CD8-positive, alpha-beta memory T cell (primary cell): Measurements from ENCODE around the gene OS9. TPM values are rescaled to one million over a fixed set of nuclear protein-coding genes. Genes with fewer than 3 reads are reported as not detected.

Experiments
- CTCF ChIA-PET: fragments of 350-600 bp; sonication (Branson Sonifier 250); formaldehyde crosslinking; loops from one replicate; lab custom pipeline; 2021; ENCODE audit warnings: antibody characterized with exemption; lab: Charles Lee
- POLR2A ChIA-PET: fragments of 350-600 bp; sonication (Branson Sonifier 250); formaldehyde crosslinking; loops from one replicate; lab custom pipeline; 2021; ENCODE audit warnings: antibody characterized with exemption; lab: Charles Lee
- DNase-seq, 5 donors: peaks; one replicate each; pipeline versions ENCODE4 v3.0.0 to v3.0.0-alpha.2; 2020 to 2022; ENCODE audit warnings: mixed read lengths in 1 of 5
- H3K27ac ChIP-seq: one replicate; pipeline ENCODE4 v1.7.0; 2013; ENCODE audit warnings: low read depth, mild to moderate bottlenecking, low read length, moderate library complexity
- H3K27me3 ChIP-seq: 2 replicates; pipeline ENCODE4 v1.7.0; 2013; ENCODE audit warnings: low read length, mild to moderate bottlenecking; ENCODE audit not compliant: insufficient read depth, poor library complexity, severe bottlenecking
- H3K36me3 ChIP-seq: 2 replicates; pipeline ENCODE4 v1.7.0; 2013; ENCODE audit warnings: mild to moderate bottlenecking, low read length, moderate library complexity; ENCODE audit not compliant: insufficient read depth
- H3K4me1 ChIP-seq: 2 replicates; pipeline ENCODE4 v1.7.0; 2013; ENCODE audit warnings: mild to moderate bottlenecking, low read length, moderate library complexity; ENCODE audit not compliant: insufficient read depth
- H3K4me3 ChIP-seq: 2 replicates; pipeline ENCODE4 v1.7.0; 2013; ENCODE audit warnings: mild to moderate bottlenecking, low read length
- H3K9me3 ChIP-seq: 2 replicates; pipeline ENCODE4 v1.7.0; 2013; ENCODE audit warnings: mild to moderate bottlenecking, low read length
- H3K27ac Mint-ChIP-seq, 8 donors: one replicate each; pipeline ENCODE4 v1.8.0; 2020 to 2021; ENCODE audit warnings: mixed read lengths in 8 of 8, mild to moderate bottlenecking in 6 of 8, inconsistent platforms in 3 of 8, moderate library complexity in 3 of 8
- H3K27me3 Mint-ChIP-seq, 2 donors: one replicate each; pipeline ENCODE4 v1.8.0; 2020 to 2021; ENCODE audit warnings: mixed read lengths in 2 of 2, mild to moderate bottlenecking in 1 of 2, moderate library complexity in 1 of 2
- H3K36me3 Mint-ChIP-seq, 3 donors: one replicate each; pipeline ENCODE4 v1.8.0; 2020 to 2021; ENCODE audit warnings: mixed read lengths in 3 of 3, inconsistent platforms in 1 of 3, mild to moderate bottlenecking in 1 of 3
- H3K4me1 Mint-ChIP-seq, 3 donors: one replicate each; pipeline ENCODE4 v1.8.0; 2020 to 2021; ENCODE audit warnings: mixed read lengths in 3 of 3, inconsistent platforms in 1 of 3, mild to moderate bottlenecking in 1 of 3
- H3K4me3 Mint-ChIP-seq, 7 donors: one replicate each; pipeline ENCODE4 v1.8.0; 2020 to 2021; ENCODE audit warnings: mixed read lengths in 7 of 7, mild to moderate bottlenecking in 6 of 7, moderate library complexity in 4 of 7, inconsistent platforms in 2 of 7
- H3K9me3 Mint-ChIP-seq, 5 donors: one replicate each; pipeline ENCODE4 v1.8.0; 2020 to 2022; ENCODE audit warnings: mixed read lengths in 5 of 5, mild to moderate bottlenecking in 3 of 5, moderate library complexity in 2 of 5, inconsistent platforms in 1 of 5
- polyA plus RNA-seq: library from polyadenylated mRNA; unstranded; fragments of 300-500 nt; fragmentation: Illumina TruSeq; gene quantifications from one replicate; pipeline ENCODE4 v1.2.3, GENCODE V29; 2021
- total RNA-seq, 2 experiments: library from RNA; stranded (reverse); gene quantifications; one replicate each; pipeline ENCODE4 v1.2.3, GENCODE V29; 2021

OS9 gene
- total and polyA plus RNA-seq, 3 experiments from 2014 or later = 86.9 to 103 (median 96.8) TPM

DNA sequence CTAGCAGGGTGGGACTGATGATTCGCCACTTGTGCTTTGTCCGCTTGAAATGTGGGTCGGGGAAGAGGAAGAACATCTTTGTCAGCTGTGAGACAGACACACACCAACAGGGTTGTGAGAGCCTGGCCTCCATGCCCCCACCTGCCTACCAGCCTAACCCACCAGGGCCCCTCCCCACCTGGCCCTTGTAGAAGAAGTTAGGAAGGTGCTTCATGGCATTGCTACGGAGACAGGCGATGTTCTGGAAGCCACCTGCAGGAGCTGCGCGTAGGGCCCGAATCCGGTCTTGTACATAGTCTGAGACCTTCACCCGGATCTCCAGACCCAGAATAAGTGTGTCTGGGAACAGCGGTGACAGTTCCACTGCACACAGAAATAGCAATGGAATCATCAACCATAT is 75.7 kb downstream of the OS9 start:
- Mint-ChIP-seq H3K4me3 (peak overlapping the region in 2 of 7 donors; percentile 14 to 71), H3K36me3 (peaks cover 0 to 19% (median 10%) of the 10 kb centered on the region in 3 donors), H3K27ac (peak overlapping the region in 4 of 8 donors; percentile 1 to 84 (median 44)), H3K27me3 (peaks cover 17 to 22% of the 10 kb centered on the region in 2 donors), H3K4me1 (peaks cover 33 to 46% (median 35%) of the 10 kb centered on the region in 3 donors), H3K9me3 (peaks cover 0 to 6% (median 0%) of the 10 kb centered on the region in 5 donors)
- Histone ChIP-seq H3K9me3 (no peaks in the 10 kb centered on the region), H3K4me1 (peaks cover 31% of the 10 kb centered on the region), H3K27ac (no peak overlapping the region), H3K4me3 (no peak overlapping the region), H3K27me3 (peaks cover 14% of the 10 kb centered on the region), H3K36me3 (no peaks in the 10 kb centered on the region)
- POLR2A ChIA-PET = no interaction called here
- DNase-seq = no peak
- CTCF ChIA-PET = interaction anchor here (0.9 to 2.1 kb wide), 2 partner anchors 11 to 13 kb away, joined by 3 to 6 read pairs; no protein-coding TSS in a partner anchor

DNA sequence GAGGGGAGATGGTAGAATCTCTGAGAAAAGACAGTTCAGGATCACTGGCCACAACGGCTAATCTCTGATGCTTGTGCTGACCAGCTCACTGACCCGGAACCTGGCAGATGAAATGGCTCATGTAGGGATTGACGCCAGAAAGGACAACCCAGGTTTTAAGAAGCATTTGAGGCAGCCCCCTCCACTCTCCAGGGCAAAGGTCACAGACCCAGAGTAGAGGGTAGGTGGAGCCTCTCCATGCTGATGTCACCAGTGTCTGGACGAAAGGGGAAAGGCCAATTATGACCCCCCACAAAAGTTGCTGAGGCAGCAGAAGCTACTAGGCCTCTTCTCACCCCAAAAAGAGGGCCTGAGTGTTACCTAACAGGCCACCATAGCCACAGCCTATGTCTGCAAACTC is 76.8 kb downstream of the OS9 start:
- H3K36me3 ChIP-seq = no peaks in the 10 kb centered on the region
- peak overlapping the region in 6 of 8 donors; percentile 39 to 98 (median 62) for H3K27ac Mint-ChIP-seq
- H3K36me3 Mint-ChIP-seq = peaks cover 2 to 18% (median 13%) of the 10 kb centered on the region in 3 donors
- H3K27ac ChIP-seq = peak overlapping the region; percentile 89
- ChIA-PET POLR2A (interaction anchor here (0.6 kb wide), 1 partner anchor 277 kb away, joined by 3 read pairs; no protein-coding TSS in a partner anchor), CTCF (interaction anchor here (0.7 to 2.1 kb wide), 2 partner anchors 14 to 17 kb away, joined by 3 to 6 read pairs; no protein-coding TSS in a partner anchor)
- no peaks in the 10 kb centered on the region for H3K9me3 ChIP-seq
- H3K9me3 Mint-ChIP-seq = peaks cover 0 to 6% (median 0%) of the 10 kb centered on the region in 5 donors
- H3K4me3 Mint-ChIP-seq = peak overlapping the region in 6 of 7 donors; percentile 16 to 93 (median 48)
- H3K27me3 Mint-ChIP-seq = peaks cover 7 to 13% of the 10 kb centered on the region in 2 donors
- peaks cover 10% of the 10 kb centered on the region for H3K27me3 ChIP-seq
- peaks cover 22% of the 10 kb centered on the region for H3K4me1 ChIP-seq
- no peak for DNase-seq
- no peak overlapping the region for H3K4me3 ChIP-seq
- H3K4me1 Mint-ChIP-seq = peaks cover 25 to 35% (median 30%) of the 10 kb centered on the region in 3 donors

Other genes with a start within 250 kb of the OS9 start
- under 1 TPM; 0.38 to 0.61 TPM for gene INHBE, start 238.8 kb upstream of the OS9 start, total RNA-seq
- not detected for gene INHBE, start 238.8 kb upstream of the OS9 start, polyA plus RNA-seq
- gene GLI1, start 234.3 kb upstream of the OS9 start, total RNA-seq = under 1 TPM; 0.55 to 0.75 TPM
- 0.32 TPM for gene GLI1, start 234.3 kb upstream of the OS9 start, polyA plus RNA-seq
- gene ARHGAP9, start 214.3 kb upstream of the OS9 start, total RNA-seq = 100 to 1,000 TPM; 116 to 121 TPM
- gene ARHGAP9, start 214.3 kb upstream of the OS9 start, polyA plus RNA-seq = 181 TPM
- 100 to 1,000 TPM; 386 to 398 TPM for gene MARS1, start 206.1 kb upstream of the OS9 start, total RNA-seq
- 89.8 TPM for gene MARS1, start 206.1 kb upstream of the OS9 start, polyA plus RNA-seq
- gene DDIT3, start 173.6 kb upstream of the OS9 start, total RNA-seq = 10 to 100 TPM; 12.7 to 13.2 TPM
- 11.7 TPM for gene DDIT3, start 173.6 kb upstream of the OS9 start, polyA plus RNA-seq
- gene MBD6, start 171.3 kb upstream of the OS9 start, total RNA-seq = 10 to 100 TPM; 49.0 to 54.7 TPM
- 4.2 TPM for gene MBD6, start 171.3 kb upstream of the OS9 start, polyA plus RNA-seq
- 10 to 100 TPM; 98.7 to 99.3 TPM for gene DCTN2, start 146.9 kb upstream of the OS9 start, total RNA-seq
- gene DCTN2, start 146.9 kb upstream of the OS9 start, polyA plus RNA-seq = 80.8 TPM
- gene KIF5A, start 144.1 kb upstream of the OS9 start, total RNA-seq = 1 to 10 TPM; 1.8 to 2.1 TPM
- gene KIF5A, start 144.1 kb upstream of the OS9 start, polyA plus RNA-seq = 0.12 TPM
- 10 to 100 TPM; 24.7 to 29.7 TPM for gene PIP4K2C, start 102.9 kb upstream of the OS9 start, total RNA-seq
- 40.6 TPM for gene PIP4K2C, start 102.9 kb upstream of the OS9 start, polyA plus RNA-seq
- 10 to 100 TPM; 16.7 to 18.3 TPM for gene DTX3, start 89.3 kb upstream of the OS9 start, total RNA-seq
- gene DTX3, start 89.3 kb upstream of the OS9 start, polyA plus RNA-seq = 7.2 TPM
- 1 to 10 TPM; 1.4 to 1.9 TPM for gene ARHGEF25, start 82.7 kb upstream of the OS9 start, total RNA-seq
- not detected for gene ARHGEF25, start 82.7 kb upstream of the OS9 start, polyA plus RNA-seq
- gene B4GALNT1, start 60.9 kb upstream of the OS9 start, total RNA-seq = 1 to 10 TPM; 2.9 to 4.1 TPM
- not detected for gene B4GALNT1, start 60.9 kb upstream of the OS9 start, polyA plus RNA-seq
- 10 to 100 TPM; 29.9 to 31.7 TPM for gene AGAP2, start 44.6 kb downstream of the OS9 start, total RNA-seq
- gene AGAP2, start 44.6 kb downstream of the OS9 start, polyA plus RNA-seq = 6.4 TPM
- gene TSPAN31, start 50.9 kb downstream of the OS9 start, total RNA-seq = 10 to 100 TPM; 12.0 to 13.0 TPM
- gene TSPAN31, start 50.9 kb downstream of the OS9 start, polyA plus RNA-seq = 46.9 TPM
- gene CDK4, start 58.2 kb downstream of the OS9 start, total RNA-seq = 100 to 1,000 TPM; 268 to 304 TPM
- 76.0 TPM for gene CDK4, start 58.2 kb downstream of the OS9 start, polyA plus RNA-seq
- gene MARCHF9, start 61.0 kb downstream of the OS9 start, total RNA-seq = 10 to 100 TPM; 26.3 to 27.2 TPM
- gene MARCHF9, start 61.0 kb downstream of the OS9 start, polyA plus RNA-seq = 5.7 TPM
- 1 to 10 TPM; 7.2 to 7.4 TPM for gene CYP27B1, start 72.9 kb downstream of the OS9 start, total RNA-seq
- 0.52 TPM for gene CYP27B1, start 72.9 kb downstream of the OS9 start, polyA plus RNA-seq
- 10 to 100 TPM; 69.8 to 74.2 TPM for gene METTL1, start 78.0 kb downstream of the OS9 start, total RNA-seq
- gene METTL1, start 78.0 kb downstream of the OS9 start, polyA plus RNA-seq = 18.6 TPM
- 1 to 10 TPM; 3.5 to 3.9 TPM for gene EEF1AKMT3, start 78.5 kb downstream of the OS9 start, total RNA-seq
- gene EEF1AKMT3, start 78.5 kb downstream of the OS9 start, polyA plus RNA-seq = 3.3 TPM
- 10 to 100 TPM; 64.0 to 69.0 TPM for gene TSFM, start 88.7 kb downstream of the OS9 start, total RNA-seq
- gene TSFM, start 88.7 kb downstream of the OS9 start, polyA plus RNA-seq = 32.6 TPM
- gene AVIL, start 124.6 kb downstream of the OS9 start, total RNA-seq = 1 to 10 TPM; 2.3 to 2.5 TPM
- gene AVIL, start 124.6 kb downstream of the OS9 start, polyA plus RNA-seq = 0.40 TPM
- 10 to 100 TPM; 72.8 to 76.4 TPM for gene CTDSP2, start 152.6 kb downstream of the OS9 start, total RNA-seq
- gene CTDSP2, start 152.6 kb downstream of the OS9 start, polyA plus RNA-seq = 55.0 TPM
- 10 to 100 TPM; 10.1 to 11.8 TPM for gene ATP23, start 247.4 kb downstream of the OS9 start, total RNA-seq
- gene ATP23, start 247.4 kb downstream of the OS9 start, polyA plus RNA-seq = 22.0 TPM